GM08714 (cell line): ENCODE results near the gene VMP1.

Experiments used
- H3K4me3 ChIP-seq: fragments of 200-500 bp; sonication (Bioruptor generic); 2 replicates; pipeline ENCODE4 v1.5.1; 2014; ENCODE audit warnings: mild to moderate bottlenecking, low read length, inconsistent platforms
- ZNF274 ChIP-seq: IDR thresholded peaks from 2 replicates; pipeline ENCODE4 v1.6.1; 2012; ENCODE audit warnings: mild to moderate bottlenecking, low read depth, low read length

VMP1 gene

GRCh38 chr17:59725691-59726090 lies 18.2 kb downstream of the VMP1 start:
- no peak for TF ChIP-seq ZNF274
- no peak overlapping the region for H3K4me3 ChIP-seq

- no peak overlapping the region for H3K4me3 ChIP-seq
Observed at GRCh38 chr17:59727817-59728533, 20.5 kb downstream of the VMP1 start.

GRCh38 chr17:59730268-59730834 lies 22.9 kb downstream of the VMP1 start:
- no peak for TF ChIP-seq ZNF274
- H3K4me3 ChIP-seq: no peak overlapping the region

More at GRCh38 chr17:59727817-59728533, 20.5 kb downstream of the VMP1 start:
- TF ChIP-seq ZNF274: no peak

GRCh38 chr17:59733697-59734096 lies 26.2 kb downstream of the VMP1 start:
- H3K4me3 ChIP-seq: no peak overlapping the region

GRCh38 chr17:59734226-59734625 lies 26.8 kb downstream of the VMP1 start:
- H3K4me3 ChIP-seq: no peak overlapping the region
- TF ChIP-seq ZNF274: no peak

More at GRCh38 chr17:59733697-59734096, 26.2 kb downstream of the VMP1 start:
- no peak for TF ChIP-seq ZNF274

- no peak overlapping the region for H3K4me3 ChIP-seq
Observed at GRCh38 chr17:59737324-59737723, 29.9 kb downstream of the VMP1 start.

GRCh38 chr17:59743842-59744241 lies 36.4 kb downstream of the VMP1 start:
- TF ChIP-seq ZNF274: no peak
- no peak overlapping the region for H3K4me3 ChIP-seq

More at GRCh38 chr17:59737324-59737723, 29.9 kb downstream of the VMP1 start:
- no peak for TF ChIP-seq ZNF274

- no peak overlapping the region for H3K4me3 ChIP-seq
- no peak for TF ChIP-seq ZNF274
Observed at GRCh38 chr17:59745040-59745439, 37.6 kb downstream of the VMP1 start.

- no peak overlapping the region for H3K4me3 ChIP-seq
- no peak for TF ChIP-seq ZNF274
Observed at GRCh38 chr17:59746849-59747445, 39.5 kb downstream of the VMP1 start.

GRCh38 chr17:59748591-59748990 lies 41.1 kb downstream of the VMP1 start:
- H3K4me3 ChIP-seq: no peak overlapping the region
- no peak for TF ChIP-seq ZNF274

- no peak for TF ChIP-seq ZNF274
- no peak overlapping the region for H3K4me3 ChIP-seq
Observed at GRCh38 chr17:59751955-59752413, 44.5 kb downstream of the VMP1 start.

GRCh38 chr17:59752446-59752845 lies 45.0 kb downstream of the VMP1 start:
- no peak for TF ChIP-seq ZNF274
- no peak overlapping the region for H3K4me3 ChIP-seq

- TF ChIP-seq ZNF274: no peak
- H3K4me3 ChIP-seq: no peak overlapping the region
Observed at GRCh38 chr17:59752922-59753321, 45.5 kb downstream of the VMP1 start.

- TF ChIP-seq ZNF274: no peak
- H3K4me3 ChIP-seq: no peak overlapping the region
Observed at GRCh38 chr17:59753522-59754467, 46.3 kb downstream of the VMP1 start.
